HG03039 (cell line): ENCODE data around the gene CAMTA1.

ENCODE experiments used
- ATAC-seq: cut with Tn5 transposase; IDR thresholded peaks from one replicate; pipeline ENCODE4 v1.9.1; 2021; ENCODE audit warnings: mild to moderate bottlenecking, moderate library complexity; ENCODE audit not compliant: unreplicated experiment

Gene CAMTA1

DNA sequence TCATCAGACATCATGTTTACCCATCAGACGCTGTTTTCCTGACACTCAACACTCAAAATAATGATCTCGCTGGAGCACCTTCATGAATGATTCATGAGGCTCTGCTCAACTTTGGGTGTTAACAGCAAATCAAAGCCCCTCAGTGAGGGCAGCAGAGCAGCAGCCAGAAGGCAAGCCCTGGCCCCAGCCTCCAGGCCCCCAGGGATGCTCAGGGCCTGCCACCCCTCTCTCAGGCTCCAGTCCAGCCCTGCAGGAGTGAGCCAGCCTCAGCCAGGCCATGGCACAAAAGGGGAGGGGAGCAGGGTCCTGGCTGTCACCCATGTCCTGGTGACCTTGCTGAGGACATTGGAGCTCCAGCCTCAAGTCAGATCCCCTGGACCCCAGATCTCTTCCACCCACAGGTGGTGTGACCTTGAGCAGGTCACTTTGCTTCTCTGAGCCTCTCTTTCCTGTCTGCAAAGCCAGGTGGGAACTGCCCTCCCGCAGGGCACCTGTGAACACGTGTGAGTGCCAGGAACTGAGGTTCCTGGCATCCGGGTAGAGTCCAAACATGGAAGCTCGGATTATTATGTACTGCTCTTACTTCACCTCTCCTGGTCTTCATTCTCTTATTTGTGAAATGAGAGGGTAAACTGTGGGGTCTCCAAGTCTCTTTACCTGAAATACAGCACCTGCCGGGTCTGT is 824.2 kb downstream of the CAMTA1 start:
- no peak for ATAC-seq

GRCh38 chr1:7610106-7610731 is 825.0 kb downstream of the CAMTA1 start:
- no peak for ATAC-seq

DNA sequence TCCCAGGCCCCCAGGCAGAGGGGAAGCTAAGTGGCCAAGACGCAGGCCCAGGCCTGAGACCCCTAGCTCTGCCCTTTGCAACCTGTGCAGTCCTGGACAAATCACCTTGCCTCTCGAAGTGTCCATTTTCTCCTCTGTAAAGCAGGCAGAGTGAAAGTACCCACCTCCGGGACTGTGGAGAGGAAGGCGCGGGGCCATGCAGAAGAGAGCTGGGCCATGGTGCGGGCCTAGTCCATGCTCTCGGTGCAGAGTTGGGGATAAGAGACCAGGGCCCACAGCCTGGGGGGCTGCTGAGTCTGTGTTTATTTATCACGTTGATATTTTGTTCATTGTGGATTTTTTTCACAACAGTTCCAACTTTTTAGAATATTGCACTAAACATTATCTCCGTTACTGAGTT is 825.7 kb downstream of the CAMTA1 start:
- ATAC-seq: no peak

GRCh38 chr1:7611421-7612010 is 826.3 kb downstream of the CAMTA1 start:
- no peak for ATAC-seq

DNA sequence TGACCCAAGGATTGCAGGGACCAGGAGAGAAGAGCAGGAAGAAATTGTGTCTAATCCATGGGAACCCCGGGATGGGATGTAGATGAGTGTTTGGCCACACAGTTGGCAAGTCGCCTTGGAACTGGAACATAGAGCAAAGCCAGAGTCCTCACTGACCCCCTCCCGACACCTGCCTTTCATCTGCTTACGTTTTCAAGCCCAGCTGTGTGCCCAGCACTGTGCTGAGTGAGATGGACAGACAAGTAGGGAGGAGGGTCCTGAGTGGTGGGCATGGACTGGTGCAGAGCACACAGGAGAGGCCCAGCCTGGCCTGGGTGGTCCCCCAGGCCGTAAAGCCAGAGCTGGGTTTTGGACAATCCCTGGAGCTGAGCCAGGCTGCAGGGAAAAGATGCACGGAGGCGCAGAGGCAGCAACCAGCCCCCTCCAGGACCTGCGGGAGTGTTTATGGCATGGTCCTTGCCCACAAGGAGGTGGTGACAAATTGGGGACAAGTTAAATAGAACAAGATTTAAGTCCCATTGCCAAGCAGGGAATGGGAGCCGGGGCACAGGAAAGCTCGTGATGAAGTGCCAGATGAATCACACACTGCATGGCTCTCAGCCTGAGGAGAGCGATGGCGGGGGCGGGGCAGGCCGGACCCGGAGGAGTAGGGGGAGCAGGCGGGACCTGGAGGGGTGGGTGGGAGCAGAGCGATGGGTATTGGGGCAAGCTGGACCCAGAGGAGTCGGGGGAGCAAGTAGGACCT is 828.0 kb downstream of the CAMTA1 start:
- ATAC-seq: no peak

GRCh38 chr1:7613851-7614205 is 828.6 kb downstream of the CAMTA1 start:
- ATAC-seq: no peak

DNA sequence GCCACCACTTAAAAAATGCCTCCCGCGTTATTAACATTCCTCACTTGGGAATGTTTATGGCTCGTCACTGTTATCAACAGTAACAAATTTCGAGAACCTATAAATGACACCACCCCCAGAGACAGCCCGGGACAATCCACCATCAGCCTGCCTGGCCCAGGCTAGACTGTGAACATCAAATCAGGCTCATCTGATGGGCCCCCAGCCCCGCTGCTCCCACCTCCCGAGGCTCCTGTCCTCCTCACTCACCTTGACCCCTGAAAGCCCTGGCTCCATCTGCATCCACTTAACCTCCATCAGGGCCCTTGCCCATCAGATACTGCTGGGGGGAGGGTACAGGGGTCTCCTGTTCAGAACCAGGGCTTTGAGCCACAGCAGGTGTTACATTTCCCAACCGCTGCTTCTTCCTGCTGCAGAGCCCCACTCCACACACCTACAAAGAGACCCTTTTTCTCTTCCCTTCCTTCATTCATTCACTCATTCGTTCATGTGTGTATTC is 829.4 kb downstream of the CAMTA1 start:
- no peak for ATAC-seq

DNA sequence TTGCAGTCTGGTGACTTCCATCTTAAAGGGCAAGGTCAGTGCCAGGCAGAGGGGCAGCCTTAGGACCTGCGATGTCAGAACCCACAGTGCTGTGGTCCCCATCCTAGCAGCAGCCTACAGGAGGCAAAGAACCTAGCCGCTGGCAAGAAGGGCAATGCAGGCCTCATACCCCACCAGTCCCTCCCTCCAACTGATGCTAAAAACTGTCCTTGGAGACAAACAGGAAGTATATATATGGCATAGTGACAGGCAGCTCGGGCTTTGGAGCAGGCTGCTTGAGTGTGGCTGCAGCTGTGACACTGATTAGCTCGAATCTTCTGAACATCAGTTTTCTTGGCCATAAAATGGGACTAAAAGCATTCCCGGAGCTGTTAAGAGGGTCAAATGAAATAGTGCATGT is 829.9 kb downstream of the CAMTA1 start:
- no peak for ATAC-seq

DNA sequence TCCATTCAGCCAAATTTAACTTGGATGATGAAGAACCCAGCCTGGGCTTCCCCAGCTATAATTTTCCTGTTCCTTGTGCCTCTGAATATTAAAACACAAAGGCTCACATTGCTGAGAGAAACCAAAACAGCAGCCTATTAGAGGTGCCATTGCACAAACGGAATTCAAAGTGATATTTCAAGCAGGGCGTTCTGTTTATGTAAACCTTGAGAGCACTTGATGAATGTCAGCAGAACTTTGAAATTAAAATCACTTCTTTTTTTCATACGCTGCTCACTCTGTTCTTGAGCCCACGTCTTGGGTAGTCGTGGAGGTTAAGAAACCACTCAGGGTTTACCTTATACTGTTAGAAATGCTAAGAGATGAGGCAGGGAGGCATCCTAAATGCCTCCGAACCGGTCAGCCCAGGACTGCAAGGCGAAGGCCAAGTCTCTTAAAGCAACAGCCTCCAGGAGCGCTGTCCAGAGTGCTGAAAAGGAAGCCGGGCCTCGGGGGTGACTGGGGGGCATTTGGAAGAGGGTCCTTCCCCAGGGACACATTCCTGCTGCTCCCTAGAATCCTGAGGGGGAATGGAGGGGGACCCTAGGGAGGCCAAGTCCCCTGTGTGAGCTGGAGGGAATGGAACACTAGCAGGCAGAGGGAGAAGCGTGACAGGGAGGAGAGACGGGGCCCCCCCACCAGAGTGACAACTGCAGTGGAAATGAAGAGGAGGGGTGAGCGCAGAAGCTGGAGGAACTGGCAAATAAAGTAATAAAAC is 831.0 kb downstream of the CAMTA1 start:
- ATAC-seq: no peak

GRCh38 chr1:7616953-7617352 is 831.7 kb downstream of the CAMTA1 start:
- ATAC-seq: no peak

DNA sequence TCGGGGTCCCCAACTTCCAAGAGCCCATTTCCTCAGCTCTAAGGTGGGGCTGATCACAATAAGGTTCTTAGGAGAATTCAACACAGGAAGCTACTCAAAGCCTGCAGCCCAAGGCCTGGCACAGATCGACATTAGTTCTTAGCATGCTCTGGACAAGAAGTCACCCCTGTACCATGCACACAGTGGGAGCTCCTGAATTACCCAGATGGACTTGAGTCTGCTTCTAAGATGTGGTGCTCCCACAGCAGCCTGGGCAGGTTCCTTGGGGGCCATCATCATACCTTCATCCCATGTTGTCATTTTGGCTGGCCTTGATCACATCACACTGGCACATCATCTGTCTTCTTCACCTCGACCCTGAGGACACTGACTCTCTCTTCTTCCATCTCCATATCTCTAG is 832.6 kb downstream of the CAMTA1 start:
- ATAC-seq: no peak

DNA sequence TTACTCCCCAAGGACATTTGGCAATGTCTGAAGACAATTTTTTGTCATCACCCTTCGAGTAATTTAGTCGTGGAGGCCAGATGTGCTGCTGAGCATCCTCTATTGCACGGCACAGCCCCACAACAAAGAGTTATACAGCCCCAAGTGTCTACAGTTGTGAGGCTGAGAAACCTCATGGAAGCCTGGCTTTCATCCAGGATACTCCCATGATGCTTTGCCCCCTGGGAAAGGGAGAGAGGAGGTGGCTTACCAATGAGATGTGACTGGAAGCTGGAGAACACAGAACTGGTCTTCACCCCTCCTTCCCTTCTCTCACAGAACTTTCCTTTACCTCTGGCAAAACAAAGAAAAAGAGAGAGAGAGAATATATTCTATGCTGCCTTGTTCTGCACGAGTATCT is 834.9 kb downstream of the CAMTA1 start:
- no peak for ATAC-seq

GRCh38 chr1:7621334-7622219 is 836.3 kb downstream of the CAMTA1 start:
- ATAC-seq: no peak

DNA sequence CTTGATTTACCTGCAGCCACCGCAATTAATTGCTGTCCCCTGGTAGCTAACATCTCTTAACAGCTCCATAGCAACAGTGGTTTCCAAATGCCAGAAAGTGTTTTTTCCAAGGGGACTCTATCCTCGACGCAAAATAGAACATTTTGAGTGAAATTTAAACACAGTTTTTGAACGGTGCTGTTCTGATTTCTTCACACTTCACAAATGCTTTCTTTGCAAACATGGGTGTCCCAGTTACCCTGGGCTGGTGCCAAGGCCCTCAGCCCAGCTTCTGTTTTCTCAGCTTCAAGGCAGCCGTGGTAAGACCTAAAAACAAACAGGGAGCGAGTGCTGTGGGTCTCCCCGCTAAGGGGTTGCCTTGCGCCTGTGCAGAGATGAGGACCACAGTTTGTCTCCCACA is 838.6 kb downstream of the CAMTA1 start:
- ATAC-seq: no peak

- no peak for ATAC-seq
These were observed 839.6 kb downstream of the CAMTA1 start for GRCh38 chr1:7624791-7625355.

DNA sequence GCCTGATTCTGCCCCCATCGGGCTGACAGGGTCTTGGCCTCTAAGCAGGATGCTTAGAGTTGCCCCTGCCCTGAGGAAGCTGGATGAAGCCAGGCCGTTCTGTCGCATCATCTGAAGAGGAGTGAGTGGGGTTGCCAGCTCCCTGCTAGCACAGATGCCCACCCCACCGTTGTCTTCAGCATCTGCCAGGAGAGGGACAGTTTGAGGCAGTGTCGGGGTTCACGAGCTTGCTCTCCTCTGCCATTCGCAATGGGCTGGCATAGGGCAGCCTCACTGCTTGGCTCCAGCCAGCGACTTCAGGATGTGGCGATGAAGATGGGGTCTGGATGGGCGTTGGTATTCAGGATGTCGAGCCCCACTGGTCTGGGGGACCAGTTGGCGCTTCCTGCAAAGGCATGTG is 840.1 kb downstream of the CAMTA1 start:
- no peak for ATAC-seq

DNA sequence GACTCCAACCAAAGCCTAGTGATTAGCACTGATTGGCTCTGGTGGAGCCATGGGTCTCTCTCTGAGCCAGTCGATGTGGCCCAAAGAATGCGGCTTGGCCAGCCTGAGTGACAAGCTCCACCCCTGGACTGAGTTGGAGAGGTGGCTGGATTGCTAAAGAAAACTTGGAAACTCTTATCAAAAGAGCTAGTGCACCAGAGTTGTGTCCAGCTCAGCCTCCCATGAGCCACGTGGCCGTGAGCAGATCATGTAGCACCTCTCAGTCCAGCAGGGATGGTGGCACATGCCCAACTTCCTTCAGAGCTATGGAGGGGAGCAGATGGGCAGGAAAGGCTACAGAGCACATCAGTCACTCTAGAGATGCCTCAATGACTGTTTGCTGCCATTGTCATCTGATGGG is 843.0 kb downstream of the CAMTA1 start:
- no peak for ATAC-seq

DNA sequence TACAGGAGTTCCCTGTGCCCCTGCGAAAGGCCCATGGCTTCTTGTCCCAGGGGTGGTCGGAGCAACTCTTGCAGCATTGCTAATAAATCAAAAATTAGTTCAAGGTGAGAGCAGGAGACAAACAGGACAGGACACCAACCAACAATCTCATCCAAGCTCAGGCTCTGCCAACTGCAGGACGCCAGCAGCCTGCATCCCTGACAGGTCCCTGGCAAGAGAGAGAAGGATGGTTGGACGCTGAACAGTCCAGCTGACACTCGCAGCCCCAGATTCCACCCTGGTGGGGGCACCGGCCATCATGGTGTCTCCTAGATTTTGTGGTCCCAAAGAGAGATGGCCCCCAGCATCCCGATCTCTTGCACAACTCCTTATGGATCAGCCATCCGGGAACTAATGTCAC is 843.8 kb downstream of the CAMTA1 start:
- no peak for ATAC-seq

DNA sequence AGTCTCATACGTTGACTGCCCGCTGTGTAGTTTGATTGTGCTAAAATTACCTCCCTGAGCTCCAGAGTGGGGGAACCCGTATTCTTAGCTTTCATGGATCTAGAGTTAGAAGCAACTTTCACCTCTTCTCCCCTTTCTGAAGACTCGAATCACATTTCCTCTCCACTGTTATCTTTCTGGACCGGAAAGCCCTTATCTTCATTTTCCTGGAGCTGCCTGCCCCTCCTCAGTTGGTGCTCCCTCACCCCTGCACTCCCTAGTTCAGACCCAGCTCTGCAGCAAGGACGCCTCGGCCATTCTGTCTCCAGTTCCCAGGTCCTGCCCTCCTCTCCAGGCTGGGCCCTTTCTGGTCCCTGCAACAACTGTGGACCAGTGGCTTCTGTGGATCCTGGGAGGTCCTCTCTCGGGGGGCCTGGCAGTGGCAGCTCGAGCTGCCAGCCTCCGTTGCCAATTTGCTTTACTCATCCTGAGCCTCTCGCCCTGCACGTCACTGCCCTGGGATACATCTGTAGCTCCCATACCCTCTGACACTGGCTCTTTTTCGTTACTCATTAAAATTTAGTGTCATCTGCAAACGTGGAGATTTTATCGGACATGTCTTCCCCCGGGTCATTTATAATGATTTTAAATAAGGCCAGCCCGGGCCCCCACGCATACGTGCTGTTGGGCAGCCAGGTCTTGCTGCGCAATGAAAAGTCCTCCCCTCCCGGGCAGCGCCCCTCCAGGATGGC is 844.4 kb downstream of the CAMTA1 start:
- no peak for ATAC-seq
